Measurements from ENCODE around the gene KIF9.
A peak's percentile ranks its signal among the peaks of the same experiment; 100 is the strongest.
"Not testable (repeated sequence)": the region's sequence is repeated elsewhere in the genome, so short reads cannot be mapped to it uniquely, and the experiment has no call there.

KIF9 gene, protein sequence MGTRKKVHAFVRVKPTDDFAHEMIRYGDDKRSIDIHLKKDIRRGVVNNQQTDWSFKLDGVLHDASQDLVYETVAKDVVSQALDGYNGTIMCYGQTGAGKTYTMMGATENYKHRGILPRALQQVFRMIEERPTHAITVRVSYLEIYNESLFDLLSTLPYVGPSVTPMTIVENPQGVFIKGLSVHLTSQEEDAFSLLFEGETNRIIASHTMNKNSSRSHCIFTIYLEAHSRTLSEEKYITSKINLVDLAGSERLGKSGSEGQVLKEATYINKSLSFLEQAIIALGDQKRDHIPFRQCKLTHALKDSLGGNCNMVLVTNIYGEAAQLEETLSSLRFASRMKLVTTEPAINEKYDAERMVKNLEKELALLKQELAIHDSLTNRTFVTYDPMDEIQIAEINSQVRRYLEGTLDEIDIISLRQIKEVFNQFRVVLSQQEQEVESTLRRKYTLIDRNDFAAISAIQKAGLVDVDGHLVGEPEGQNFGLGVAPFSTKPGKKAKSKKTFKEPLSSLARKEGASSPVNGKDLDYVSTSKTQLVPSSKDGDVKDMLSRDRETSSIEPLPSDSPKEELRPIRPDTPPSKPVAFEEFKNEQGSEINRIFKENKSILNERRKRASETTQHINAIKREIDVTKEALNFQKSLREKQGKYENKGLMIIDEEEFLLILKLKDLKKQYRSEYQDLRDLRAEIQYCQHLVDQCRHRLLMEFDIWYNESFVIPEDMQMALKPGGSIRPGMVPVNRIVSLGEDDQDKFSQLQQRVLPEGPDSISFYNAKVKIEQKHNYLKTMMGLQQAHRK

DNA sequence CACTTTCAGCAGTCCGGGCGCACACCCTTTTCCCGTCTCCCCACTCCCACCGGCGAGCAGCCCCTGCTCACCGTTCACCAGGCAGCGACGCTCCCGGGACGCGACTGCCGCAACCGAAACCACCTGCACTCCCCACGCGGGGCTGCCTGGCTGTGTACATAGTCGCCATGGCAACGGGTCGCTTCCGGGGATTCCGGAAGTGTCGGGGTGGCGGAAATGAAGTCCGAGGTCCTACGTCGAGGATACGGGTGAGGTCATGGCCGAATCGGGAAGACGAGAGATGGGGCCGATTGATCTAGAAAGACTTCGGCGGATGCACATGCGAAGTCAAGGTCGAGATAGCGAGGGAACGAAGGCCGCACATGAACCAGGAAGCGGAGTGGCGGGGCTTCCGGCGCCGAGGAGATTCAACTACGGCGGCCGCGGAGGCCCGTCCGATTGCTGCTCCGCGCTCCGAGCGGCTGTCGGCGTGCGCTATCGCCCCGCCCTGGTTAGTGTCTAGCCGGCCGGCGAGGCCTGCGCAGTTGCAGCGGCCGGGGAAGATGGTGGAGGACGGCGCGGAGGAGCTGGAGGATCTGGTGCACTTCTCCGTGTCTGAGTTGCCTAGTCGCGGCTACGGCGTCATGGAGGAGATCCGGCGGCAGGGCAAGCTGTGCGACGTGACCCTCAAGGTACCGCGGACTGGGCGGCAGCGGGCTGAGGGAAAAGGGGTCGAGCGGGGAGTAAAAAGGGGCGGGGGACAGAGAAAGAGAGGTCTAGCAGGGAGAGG is at the start of gene KIF9, which contains the start of gene KLHL18:
KIF9 (minus strand) TSS at position 376 of the 769 bp plus-strand sequence. CDS start 5,425 bp downstream, outside the sequence.
KLHL18 (plus strand) TSS at position 521 of the 769 bp plus-strand sequence; CDS start at position 543, 22 bp downstream.
- peak; percentile 97 for DNase-seq (ENCODE audit: low spot score)

DNA sequence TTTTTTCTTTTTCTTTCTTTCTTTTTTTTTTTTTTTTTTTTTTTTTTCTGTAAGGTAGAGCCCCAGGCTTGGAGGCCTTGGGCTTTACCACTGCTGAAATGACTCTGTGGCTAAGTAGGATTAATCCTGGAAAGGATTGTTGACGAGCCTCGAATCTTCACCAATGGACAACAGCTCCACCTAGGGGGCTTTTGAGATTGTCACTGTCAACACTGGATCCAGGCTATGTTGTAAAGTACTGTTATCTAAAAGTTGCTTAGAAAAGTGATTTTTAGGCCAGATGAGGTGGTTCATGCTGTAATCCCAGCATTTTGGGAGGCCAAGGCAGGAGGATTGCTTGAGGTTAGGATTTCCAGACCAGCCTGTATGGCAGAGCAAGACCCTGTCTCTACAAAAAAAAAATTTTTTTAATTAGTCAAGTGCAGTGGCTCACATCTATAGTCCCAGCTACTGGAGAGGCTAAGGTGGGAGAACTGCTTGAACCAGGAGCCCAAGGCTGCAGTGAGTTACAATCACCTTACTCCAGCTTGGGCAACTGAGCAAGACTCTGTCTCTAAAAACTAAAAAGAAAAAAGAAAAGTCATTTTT is 41.8 kb upstream of the KIF9 start:
- DNase-seq (ENCODE audit: low spot score) = peak; percentile 77

DNA sequence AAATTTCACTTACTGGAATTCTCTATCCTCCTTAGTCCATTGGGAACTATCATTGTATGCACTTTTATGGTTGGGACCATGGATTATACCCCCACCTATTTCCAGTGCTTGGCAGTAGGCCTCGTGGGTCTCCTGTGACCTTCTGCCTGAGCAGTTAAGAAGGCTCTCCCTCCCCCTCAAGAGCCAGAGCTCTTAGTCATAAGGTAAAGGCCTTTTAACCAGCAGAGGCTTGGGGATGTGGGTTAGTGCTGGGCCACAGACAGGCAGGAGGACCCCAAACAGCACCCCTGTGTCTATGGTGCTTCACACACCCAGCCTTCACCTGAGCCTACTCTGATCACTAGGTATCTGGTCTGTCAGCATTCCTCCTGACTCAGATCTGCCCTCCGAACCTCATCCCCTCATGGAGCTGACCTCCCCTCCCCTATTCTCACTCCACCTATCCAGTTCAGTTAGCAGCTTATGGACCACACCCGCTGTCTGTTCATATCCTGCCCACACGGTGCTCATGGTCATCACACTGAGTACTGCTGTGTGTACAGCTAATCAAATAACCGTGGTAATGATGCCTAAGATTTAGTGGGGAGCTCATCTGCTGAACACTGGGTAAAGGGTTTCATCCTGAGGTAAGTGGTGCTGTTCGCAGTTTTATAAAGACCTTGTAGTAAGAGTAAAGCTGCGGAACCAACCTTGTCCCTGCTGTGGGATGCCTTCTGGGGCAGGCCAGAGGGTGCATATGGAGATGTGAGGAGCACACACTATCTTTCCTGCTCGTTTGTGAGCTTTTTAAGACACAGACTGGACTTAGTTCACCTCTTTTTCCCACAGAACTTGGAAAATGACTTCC is 41.1 kb upstream of the KIF9 start:
- DNase-seq (ENCODE audit: low spot score) = peak; percentile 68

DNA sequence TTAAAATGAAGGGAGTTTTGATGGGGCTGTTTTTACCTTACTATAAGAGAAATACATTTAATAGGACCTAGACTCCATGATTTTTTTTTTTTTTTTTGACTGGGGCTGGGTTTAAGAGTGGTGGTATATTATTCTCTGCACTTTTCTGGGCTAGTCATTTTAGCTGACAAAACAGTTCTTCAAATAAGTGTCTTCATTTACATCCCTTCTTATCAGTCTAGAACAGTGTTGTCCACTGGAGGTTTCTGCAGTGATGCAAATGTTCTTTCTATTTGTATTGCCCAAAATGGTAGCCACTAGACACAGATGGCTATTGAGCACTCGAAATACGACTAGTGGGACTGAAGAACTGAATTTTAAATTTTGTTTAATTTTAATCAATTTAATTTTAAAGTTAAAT is 37.4 kb upstream of the KIF9 start:
- DNase-seq (ENCODE audit: low spot score) = no peak

DNA sequence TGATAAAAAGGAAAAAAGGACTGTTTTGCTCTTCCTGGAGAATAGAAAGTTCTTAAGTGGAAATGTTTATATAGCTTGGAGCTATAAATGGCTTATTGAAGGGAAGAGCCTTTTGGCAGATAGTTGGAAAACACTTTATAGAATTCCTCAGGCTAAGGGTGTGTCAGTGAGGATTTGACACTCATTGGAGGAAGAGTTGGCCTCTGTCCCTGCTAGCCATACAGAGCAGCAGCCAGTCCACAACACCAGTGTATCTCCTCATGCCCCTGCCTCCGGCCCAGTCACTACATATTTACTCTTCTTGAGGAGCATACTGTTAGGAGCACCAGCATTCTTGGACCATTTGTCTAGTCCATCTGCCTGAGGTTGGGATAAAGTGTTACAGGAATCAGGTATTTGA is 36.3 kb upstream of the KIF9 start:
- DNase-seq (ENCODE audit: low spot score) = no peak

DNA sequence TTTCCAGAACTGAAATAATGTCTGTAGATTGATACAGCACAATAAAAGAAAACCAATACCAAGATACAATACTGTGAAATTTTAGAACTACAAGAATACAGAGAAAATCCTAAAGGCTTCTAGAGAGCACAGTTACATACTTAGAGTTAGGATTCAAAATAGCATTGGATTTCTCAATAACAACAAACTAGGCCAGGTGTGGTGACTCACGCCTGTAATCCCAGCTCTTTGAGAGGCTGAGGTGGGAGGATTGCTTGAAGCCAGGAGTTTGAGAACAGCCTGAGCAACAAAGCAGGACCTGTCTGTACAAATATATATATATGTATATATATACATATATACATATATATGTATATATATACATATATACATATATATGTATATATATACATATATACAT is 33.6 kb upstream of the KIF9 start:
- DNase-seq (ENCODE audit: low spot score) = not testable (repeated sequence)

DNA sequence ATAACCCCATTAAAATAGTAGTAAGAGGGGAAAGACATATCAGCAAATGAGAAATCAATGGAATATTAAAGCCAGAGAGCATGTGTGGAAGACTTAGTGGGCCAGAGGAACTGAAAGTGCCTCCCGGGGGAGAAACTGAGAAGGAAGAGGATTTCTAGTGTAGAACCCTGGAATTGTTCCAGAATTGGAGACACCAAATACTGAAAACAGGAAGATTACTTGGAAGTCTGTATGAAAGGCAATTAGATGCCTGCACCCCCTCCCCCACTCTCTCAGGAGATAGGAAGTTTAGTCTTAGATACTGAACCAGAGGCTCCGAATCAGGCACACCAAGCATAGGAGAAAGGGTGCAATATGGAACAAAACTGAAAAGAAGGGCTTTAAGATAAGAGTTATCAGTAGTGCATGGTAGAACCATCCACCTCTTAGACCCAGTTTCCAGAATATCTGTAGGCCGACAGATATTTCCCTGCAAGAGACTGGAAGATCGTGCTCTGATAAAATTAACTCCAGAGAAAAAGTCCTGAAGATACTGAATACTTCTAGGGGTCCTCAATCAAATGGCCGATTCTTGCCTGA is 32.6 kb upstream of the KIF9 start:
- DNase-seq (ENCODE audit: low spot score) = no peak

DNA sequence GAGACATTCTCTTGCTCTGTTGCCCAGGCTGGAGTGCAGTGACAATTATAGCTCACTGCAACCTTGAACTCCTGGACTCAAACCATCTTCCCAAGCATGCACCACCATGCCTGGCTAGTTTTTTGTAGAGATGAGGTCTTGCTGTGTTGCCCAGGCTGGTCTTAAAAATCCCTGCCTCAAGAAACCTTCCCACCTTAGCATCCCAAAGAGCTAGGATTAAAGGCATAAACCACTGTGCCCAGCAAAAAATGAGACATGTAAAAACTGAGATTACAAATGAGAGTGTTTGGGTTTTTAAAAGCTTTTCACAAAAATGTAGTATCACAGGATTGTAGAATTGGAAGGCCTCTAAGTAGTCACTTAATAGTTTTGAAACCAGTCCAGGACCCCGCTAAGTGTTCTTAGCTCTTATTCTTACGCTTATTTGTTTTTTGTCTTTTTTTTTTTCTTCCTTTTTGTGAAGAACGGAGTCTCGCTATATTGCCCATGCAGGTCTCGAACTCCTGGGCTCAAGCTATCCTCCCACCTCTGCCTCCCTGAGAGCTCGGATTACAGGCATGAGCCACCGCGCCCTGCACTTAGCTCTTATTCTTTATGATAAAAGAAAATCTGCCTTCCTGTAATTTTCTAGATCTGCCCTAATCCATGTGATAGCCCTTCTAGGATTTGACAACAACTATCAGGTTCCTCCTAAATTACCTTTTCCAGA is 31.6 kb upstream of the KIF9 start:
- no peak for DNase-seq (ENCODE audit: low spot score)

DNA sequence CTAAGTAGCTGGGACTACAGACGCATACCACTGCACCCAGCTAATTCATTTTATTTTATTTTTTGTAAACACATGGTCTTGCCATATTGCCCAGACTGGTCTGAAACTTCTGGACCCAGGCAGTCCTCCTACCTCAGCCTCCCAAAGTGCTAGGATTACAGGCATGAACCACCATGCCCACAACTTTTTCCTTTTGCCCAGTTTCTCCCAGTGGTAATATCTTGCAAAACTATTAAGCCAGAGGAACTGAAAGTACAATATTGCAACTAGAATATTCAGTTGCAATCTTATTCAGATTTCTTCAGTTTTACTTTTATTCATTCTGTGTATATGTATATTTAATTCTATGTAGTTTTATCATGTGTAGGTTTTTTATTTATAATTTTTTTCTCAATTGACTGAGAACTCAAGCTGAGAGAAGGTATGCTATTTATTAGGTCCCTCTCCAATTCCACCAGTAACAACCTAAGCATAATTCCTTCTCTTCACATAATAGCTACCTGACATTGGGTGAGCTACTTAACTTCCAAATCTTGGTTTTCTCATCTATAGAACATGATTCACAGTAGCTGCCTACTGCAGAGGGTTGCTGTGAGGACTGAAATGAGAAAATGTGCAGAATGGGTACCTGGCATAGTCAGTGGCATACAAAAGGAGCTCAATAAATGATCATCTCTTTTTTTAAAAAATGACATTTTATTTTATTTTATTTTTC is 30.9 kb upstream of the KIF9 start:
- no peak for DNase-seq (ENCODE audit: low spot score)

DNA sequence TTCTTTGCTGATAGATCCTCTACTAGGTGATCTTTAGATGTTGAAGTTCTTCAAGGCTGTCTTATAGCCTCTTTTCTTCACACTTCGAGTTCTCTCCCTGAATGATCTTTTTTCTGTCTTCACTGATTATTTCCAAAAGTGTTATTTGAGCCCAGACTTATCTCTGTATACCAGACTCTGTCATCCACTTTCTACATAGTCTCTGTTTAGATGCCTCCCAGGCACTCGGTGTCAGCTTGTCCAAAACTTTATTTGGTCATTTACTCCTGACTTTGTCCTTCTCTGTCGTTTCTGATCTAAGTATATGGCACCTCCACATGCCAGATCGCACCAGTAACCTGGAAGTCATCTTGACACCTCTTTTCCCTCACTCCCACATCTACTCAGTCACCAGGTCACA is 27.8 kb upstream of the KIF9 start:
- DNase-seq (ENCODE audit: low spot score) = no peak

DNA sequence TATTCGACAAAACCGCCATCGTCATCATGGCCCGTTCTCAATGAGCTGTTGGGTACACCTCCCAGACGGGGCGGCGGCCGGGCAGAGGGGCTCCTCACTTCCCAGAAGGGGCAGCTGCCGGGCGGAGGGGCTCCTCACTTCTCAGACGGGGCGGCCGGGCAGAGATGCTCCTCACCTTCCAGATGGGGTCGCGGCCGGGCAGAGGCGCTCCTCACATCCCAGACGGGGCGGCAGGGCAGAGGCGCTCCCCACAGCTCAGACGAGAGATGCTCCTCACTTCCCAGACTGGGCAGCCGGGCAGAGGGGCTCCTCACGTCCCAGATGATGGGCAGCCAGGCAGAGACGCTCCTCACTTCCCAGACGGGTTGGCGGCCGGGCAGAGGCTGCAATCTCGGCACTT is 26.6 kb upstream of the KIF9 start:
- not testable (repeated sequence) for DNase-seq (ENCODE audit: low spot score)

DNA sequence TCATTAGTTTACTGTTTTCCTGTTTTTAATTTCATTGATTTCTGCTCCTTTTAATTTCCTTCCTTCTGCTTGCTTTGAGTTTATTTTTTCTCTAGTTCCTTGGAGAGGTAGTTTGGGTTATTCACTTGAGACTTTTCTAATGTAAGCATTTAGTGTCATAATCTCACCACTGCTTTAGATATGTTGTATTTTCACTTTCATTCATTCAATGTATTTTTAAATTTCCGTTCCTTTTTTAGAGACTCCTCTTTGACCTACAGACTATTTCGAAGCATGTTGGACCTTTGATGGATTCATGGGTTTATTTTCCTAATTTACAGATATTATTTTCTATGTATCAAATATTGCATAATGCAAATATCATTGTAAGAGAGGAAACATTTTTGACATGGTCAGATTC is 23.4 kb upstream of the KIF9 start:
- no peak for DNase-seq (ENCODE audit: low spot score)

DNA sequence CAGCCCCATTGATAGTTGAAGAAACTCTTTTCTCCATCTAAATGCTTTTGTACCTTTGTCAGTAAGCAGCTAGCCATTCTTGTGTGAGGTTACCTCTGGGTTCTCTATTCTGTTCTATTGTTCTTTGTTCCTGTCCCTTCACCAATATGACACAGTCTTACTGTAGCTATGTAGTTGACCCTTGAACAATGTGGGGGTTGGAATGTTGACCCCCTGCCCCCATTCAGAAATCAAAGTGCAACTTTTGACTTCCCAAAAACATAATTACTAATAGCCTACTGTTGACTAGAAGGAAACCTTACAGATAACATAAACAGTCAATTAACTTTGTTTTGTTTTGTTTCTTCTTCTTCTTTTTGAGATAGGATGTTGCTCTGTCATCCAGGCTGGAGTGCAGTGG is 18.9 kb upstream of the KIF9 start:
- DNase-seq (ENCODE audit: low spot score) = no peak

DNA sequence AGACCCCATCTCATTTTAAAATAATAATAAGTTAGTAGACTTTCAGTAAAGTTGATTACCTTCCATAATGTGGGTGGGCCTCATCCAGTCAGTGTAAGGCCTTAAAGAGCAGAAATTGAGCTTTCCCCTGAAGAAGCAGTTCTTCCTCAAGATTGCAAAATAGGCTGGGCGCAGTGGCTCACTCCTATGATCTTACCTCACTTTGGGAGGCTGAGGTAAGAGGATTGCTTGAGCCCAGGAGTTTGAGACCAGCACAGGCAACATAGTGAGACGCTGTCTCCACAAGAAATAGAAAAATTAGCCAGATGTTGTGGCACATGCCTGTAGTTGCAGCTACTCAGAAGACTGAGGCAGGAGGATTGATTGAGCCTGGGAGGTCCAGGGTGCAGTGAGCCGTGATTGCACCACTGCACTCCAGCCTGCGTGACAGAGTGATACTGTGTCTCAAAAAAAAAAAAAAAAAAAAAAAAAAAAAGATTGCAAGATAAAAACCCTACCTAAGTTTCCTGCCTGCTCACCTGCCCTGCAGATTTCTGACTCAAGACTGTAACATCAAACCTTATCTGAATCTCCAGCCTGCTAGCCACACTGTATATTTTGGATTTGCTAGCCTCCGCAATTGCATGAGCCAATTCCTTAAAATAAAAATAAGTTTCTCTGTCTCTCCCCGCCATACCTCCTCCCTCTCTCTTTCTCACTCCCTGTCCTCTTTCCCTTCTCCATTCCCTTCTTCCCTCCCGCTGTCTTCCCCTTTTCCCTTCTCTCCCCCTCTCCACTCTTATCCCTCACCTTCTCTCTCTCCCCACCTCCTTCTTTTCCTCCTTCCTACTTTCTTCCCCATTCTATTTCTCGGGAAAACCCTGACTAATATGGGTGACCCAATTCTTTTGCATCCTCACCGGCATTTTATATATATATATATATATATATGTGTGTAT is 17.1 kb upstream of the KIF9 start:
- no peak for DNase-seq (ENCODE audit: low spot score)

DNA sequence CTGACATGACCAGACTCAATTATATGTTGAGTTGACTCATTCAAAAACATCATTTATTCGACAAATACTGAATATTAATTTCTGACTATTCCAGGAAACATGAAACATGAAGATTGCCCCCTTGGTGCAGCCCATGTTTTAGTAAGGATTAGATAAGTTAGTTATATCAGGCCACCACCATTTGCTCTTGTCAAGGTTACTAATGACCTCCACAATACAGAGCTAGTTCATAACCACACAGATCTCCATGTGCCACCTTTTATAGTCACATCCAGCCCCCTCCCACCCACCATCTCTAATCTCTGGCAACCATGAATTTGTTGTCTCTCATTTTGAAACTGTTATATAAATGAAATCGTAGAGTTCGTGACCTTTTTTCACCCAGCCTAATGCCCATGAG is 15.8 kb upstream of the KIF9 start:
- no peak for DNase-seq (ENCODE audit: low spot score)

DNA sequence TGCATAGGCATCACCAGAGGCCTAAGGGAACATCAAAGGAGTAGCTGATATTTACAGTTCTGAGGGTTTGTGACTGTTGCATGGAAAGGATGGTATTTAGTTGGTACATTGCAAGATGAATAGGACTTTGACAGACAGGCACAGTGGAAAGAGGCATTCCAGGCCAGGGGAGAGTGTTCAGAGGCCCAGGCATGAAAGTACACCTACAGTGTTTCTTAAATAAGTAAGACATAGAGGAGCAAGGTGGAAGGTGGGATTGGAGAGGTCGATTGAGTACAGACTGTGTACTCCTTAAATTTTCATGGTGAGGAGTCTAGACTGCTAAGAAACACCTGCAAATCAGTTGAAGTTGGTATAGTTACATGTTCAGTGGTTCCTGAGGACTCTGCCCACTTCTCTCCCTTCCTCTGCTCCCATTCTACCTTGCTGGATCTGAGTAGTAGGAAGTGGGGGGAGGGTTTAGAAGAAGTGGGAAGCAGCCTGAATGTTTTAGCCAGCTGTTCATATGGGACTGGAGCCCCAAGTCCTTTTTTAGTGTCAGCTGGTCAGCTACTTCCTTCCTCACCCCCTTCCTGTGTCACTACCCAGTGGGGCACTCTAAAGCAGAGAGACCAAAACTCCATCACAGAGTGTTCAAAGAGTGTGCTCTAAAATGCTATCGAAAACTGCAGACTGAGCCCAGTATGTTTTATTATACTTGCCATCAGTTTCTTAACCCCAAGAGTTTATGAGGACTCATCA is 14.1 kb upstream of the KIF9 start:
- DNase-seq (ENCODE audit: low spot score) = no peak

DNA sequence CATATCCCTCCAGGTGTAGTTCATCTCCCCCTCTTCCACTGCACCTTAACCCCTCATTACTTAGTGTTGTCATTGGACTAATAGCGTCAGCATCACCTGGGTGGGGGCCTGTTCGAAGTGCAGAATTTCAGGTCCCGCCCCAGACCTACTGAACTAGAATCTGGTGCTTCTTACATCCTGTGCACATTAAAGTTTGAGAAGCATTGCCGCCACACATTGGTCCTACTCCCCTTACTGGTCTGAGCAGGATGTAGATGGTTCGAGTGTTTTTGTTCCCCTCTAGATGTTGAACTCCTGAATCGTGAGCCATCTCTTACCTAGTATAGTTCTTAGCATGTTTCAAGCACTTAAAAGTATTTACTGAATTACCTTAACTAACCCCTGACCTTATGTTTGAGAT is 13.4 kb upstream of the KIF9 start:
- no peak for DNase-seq (ENCODE audit: low spot score)

DNA sequence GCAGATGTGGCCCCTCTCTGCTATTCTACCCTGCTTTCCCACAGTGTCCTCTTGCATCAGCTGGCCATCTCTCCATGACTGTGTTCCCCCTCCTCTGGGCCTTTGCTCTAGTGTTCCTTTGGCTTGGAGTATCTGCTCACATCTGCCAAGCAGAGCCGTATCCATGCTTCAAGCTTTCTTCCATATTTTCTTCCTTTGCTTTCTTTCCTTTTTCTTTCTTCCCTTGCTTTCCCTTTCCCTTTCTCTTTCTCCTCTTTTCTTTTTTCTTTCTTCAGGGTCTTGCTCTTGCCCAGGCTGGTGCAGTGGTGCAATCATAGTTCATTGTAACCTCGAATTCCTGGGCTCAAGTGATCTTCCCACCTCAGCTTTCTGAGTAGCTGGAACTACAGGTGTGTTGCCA is 12.7 kb upstream of the KIF9 start:
- no peak for DNase-seq (ENCODE audit: low spot score)

Measured in kidney tubule cell (primary cell).